Measurements from ENCODE around the gene ATAD3A. TPM values are rescaled to one million over a fixed set of nuclear protein-coding genes. Genes with fewer than 3 reads are reported as not detected.

Gene ATAD3A
- total and polyA plus RNA-seq, 9 of the 15 experiments (the other 6 are each of a cell fraction or from before 2014, with no cell fraction given): 0.10 to 173 (median 36.7) TPM

DNA sequence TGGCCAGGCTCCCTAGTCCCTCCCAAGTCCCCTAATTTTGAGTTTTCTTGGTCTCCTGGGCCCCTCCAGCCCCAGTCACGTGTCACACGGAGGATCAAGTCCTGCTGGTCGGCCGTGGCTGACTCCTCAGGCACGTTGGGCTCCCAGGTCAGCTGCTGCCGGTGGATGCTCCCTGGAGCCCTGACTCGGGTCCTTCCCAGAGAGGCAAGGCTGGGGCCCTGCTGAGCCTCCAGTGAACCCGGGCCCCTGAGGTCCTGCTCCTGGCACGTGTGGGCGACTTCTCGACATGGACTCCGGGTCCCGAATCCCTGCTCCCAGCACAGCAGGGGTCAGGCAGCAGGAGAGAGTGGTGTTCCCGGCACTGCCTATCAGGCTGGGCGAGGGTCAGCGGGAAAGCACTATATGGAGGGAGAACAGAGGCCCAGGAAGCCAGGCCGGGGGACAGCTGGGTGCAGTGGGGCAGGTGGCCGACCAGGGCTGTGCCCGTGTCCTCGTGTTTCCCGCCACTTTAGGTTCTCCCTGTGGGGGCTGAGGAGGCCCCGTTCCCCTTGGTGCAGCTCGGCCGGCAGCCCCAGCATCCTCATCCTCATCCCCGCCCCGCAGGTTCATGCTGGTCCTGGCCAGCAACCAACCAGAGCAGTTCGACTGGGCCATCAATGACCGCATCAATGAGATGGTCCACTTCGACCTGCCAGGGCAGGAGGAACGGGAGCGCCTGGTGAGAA is 15.3 kb downstream of the ATAD3A start (continued):
- TF ChIP-seq, protein P1, sequence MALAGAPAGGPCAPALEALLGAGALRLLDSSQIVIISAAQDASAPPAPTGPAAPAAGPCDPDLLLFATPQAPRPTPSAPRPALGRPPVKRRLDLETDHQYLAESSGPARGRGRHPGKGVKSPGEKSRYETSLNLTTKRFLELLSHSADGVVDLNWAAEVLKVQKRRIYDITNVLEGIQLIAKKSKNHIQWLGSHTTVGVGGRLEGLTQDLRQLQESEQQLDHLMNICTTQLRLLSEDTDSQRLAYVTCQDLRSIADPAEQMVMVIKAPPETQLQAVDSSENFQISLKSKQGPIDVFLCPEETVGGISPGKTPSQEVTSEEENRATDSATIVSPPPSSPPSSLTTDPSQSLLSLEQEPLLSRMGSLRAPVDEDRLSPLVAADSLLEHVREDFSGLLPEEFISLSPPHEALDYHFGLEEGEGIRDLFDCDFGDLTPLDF (CRISPR knock-in tag; IDR thresholded peaks at IDR 0.05): no peak
- TF ChIP-seq DMBX1 (CRISPR knock-in tag; IDR thresholded peaks at IDR 0.05; ENCODE audit: borderline replicate concordance): no peak
- TF ChIP-seq, protein P2, sequence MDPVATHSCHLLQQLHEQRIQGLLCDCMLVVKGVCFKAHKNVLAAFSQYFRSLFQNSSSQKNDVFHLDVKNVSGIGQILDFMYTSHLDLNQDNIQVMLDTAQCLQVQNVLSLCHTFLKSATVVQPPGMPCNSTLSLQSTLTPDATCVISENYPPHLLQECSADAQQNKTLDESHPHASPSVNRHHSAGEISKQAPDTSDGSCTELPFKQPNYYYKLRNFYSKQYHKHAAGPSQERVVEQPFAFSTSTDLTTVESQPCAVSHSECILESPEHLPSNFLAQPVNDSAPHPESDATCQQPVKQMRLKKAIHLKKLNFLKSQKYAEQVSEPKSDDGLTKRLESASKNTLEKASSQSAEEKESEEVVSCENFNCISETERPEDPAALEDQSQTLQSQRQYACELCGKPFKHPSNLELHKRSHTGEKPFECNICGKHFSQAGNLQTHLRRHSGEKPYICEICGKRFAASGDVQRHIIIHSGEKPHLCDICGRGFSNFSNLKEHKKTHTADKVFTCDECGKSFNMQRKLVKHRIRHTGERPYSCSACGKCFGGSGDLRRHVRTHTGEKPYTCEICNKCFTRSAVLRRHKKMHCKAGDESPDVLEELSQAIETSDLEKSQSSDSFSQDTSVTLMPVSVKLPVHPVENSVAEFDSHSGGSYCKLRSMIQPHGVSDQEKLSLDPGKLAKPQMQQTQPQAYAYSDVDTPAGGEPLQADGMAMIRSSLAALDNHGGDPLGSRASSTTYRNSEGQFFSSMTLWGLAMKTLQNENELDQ (CRISPR knock-in tag; IDR thresholded peaks at IDR 0.05; ENCODE audit: borderline replicate concordance): no peak
- TF ChIP-seq RBFOX2 (IDR thresholded peaks at IDR 0.05; ENCODE audit: low read depth, low read length): peak; percentile 46; the same call in 1 of the 2 replicates
- TF ChIP-seq POLR2A (conservative IDR thresholded peaks at IDR 0.05): 0 out of 2 replicates have a peak, but pooled peaks have one; percentile 34

Data from K562 (cell line).